Activated CD4-positive, alpha-beta T cell treated with anti-CD3 and anti-CD28 coated beads, Interleukin-2, amount 10 ng/mL, durations not matched to agents 7 days and 5 days (primary cell): ENCODE data around the gene AZU1. TPM values are rescaled to one million over a fixed set of nuclear protein-coding genes. Genes with fewer than 3 reads are reported as not detected.
"Not testable (repeated sequence)": the region's sequence is repeated elsewhere in the genome, so short reads cannot be mapped to it uniquely, and the experiment has no call there.

ENCODE experiments used
- CTCF ChIA-PET: fragments of 350-600 bp; sonication (Branson Sonifier 250); formaldehyde crosslinking; loops from one replicate; lab custom pipeline; 2021; ENCODE audit warnings: antibody characterized with exemption; lab: Charles Lee
- POLR2A ChIA-PET: fragments of 350-600 bp; sonication (Branson Sonifier 250); formaldehyde crosslinking; loops from one replicate; lab custom pipeline; 2021; ENCODE audit warnings: antibody characterized with exemption; lab: Charles Lee
- DNase-seq: peaks from one replicate; pipeline ENCODE4 v3.0.0-alpha.2; 2020
- H3K27ac Mint-ChIP-seq: one replicate; pipeline ENCODE4 v1.8.0; 2021; ENCODE audit warnings: mild to moderate bottlenecking, moderate library complexity, mixed read lengths
- H3K27me3 Mint-ChIP-seq: one replicate; pipeline ENCODE4 v1.8.0; 2021; ENCODE audit warnings: mixed read lengths
- H3K36me3 Mint-ChIP-seq: one replicate; pipeline ENCODE4 v1.8.0; 2021; ENCODE audit warnings: low read depth, mixed read lengths
- H3K4me1 Mint-ChIP-seq: one replicate; pipeline ENCODE4 v1.8.0; 2021; ENCODE audit warnings: mixed read lengths
- H3K4me3 Mint-ChIP-seq: one replicate; pipeline ENCODE4 v1.8.0; 2021; ENCODE audit warnings: mild to moderate bottlenecking, moderate library complexity, mixed read lengths
- H3K9me3 Mint-ChIP-seq: one replicate; pipeline ENCODE4 v1.8.0; 2021; ENCODE audit warnings: mixed read lengths
- total RNA-seq, 2 experiments: library from RNA; stranded (reverse); gene quantifications; one replicate each; pipeline ENCODE4 v1.2.3, GENCODE V29; 2021

Gene AZU1
- total RNA-seq, 2 experiments from 2014 or later = not detected

GRCh38 chr19:871446-872265 is 44.0 kb downstream of the AZU1 start:
- CTCF ChIA-PET = interaction anchor here (0.6 to 2.3 kb wide), 2 partner anchors 8 to 102 kb away, joined by 3 to 8 read pairs; no protein-coding TSS in a partner anchor
- no peak for DNase-seq
- H3K4me3 Mint-ChIP-seq = no peak overlapping the region
- H3K27ac Mint-ChIP-seq = peak overlapping the region; percentile 93
- H3K36me3 Mint-ChIP-seq = peaks cover 22% of the 10 kb centered on the region
- POLR2A ChIA-PET = no interaction called here
- no peaks in the 10 kb centered on the region for H3K9me3 Mint-ChIP-seq
- H3K4me1 Mint-ChIP-seq = peaks cover 13% of the 10 kb centered on the region
- no peaks in the 10 kb centered on the region for H3K27me3 Mint-ChIP-seq

DNA sequence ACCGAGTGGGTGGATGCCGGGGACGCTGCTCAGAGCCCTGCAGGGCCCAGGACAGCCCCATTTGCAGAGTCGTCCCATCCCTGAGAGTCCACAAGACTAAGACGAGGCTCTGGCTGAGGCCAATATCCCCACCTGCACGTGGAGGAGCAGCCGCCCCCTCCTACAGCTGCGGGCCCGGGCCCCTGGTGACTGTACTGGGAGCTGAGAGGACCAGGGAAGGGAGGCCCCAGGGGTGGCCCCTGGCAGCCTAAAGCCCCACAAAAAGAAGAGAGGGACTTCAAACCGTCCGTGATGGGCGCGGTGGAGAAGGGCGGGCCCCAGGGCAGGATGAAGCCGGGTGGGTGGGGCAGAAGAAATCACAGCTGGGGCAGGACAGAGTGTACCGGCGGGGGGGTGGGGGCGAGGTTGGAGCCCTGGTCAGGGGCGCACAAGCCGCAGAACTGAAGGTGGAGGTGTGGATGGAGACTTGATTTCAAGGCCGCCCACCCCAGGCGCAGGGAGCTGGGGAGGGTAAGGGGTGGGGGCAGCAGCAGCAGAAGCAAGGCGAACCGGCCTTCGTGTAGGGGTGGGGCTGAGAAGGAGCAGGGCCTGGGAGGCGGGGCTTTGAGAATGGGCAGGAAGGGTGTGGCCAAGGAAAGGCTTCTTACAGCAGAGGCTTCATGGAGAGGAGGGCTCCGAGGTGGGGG is 44.8 kb downstream of the AZU1 start:
- Mint-ChIP-seq H3K36me3 (peaks cover 22% of the 10 kb centered on the region), H3K27me3 (no peaks in the 10 kb centered on the region), H3K4me3 (peak overlapping the region; percentile 67), H3K27ac (peak overlapping the region; percentile 93), H3K9me3 (no peaks in the 10 kb centered on the region), H3K4me1 (peaks cover 14% of the 10 kb centered on the region)
- peak; percentile 93 for DNase-seq
- POLR2A ChIA-PET = interaction anchor here (0.5 kb wide), 1 partner anchor 525 kb away, joined by 3 read pairs; no protein-coding TSS in a partner anchor
- CTCF ChIA-PET = interaction anchor here (0.6 to 2.3 kb wide), 2 partner anchors 9 to 103 kb away, joined by 3 to 8 read pairs; no protein-coding TSS in a partner anchor

- H3K27ac Mint-ChIP-seq = peak overlapping the region; percentile 71
- H3K36me3 Mint-ChIP-seq = peaks cover 19% of the 10 kb centered on the region
- no peaks in the 10 kb centered on the region for H3K27me3 Mint-ChIP-seq
- H3K9me3 Mint-ChIP-seq = no peaks in the 10 kb centered on the region
- DNase-seq = peak; percentile 90
- ChIA-PET POLR2A (interaction anchor here (0.5 kb wide), 1 partner anchor 525 kb away, joined by 3 read pairs; no protein-coding TSS in a partner anchor), CTCF (interaction anchor here (2.3 to 2.4 kb wide), 2 partner anchors 10 to 111 kb away, joined by 8 read pairs; partner anchors contain the start of gene WDR18)
- H3K4me1 Mint-ChIP-seq = peaks cover 14% of the 10 kb centered on the region
- no peak overlapping the region for H3K4me3 Mint-ChIP-seq
Observed at GRCh38 chr19:873084-873483, 45.4 kb downstream of the AZU1 start.

GRCh38 chr19:873561-874041 is 46.0 kb downstream of the AZU1 start:
- ChIA-PET POLR2A (no interaction called here), CTCF (interaction anchor here (1.0 to 2.4 kb wide), 3 partner anchors 10 to 111 kb away, joined by 4 to 8 read pairs (median 7); partner anchors contain the start of gene WDR18)

GRCh38 chr19:875265-875879 is 47.7 kb downstream of the AZU1 start:
- POLR2A ChIA-PET = no interaction called here
- H3K9me3 Mint-ChIP-seq = no peaks in the 10 kb centered on the region
- H3K4me3 Mint-ChIP-seq = no peak overlapping the region
- no peak overlapping the region for H3K27ac Mint-ChIP-seq
- DNase-seq = no peak
- H3K27me3 Mint-ChIP-seq = no peaks in the 10 kb centered on the region
- H3K36me3 Mint-ChIP-seq = peaks cover 11% of the 10 kb centered on the region
- CTCF ChIA-PET = interaction anchor here (0.6 to 2.4 kb wide), 7 partner anchors 12 to 167 kb away, joined by 3 to 8 read pairs (median 3); partner anchors contain the start of genes MED16, PALM, RNU6-9 and WDR18
- H3K4me1 Mint-ChIP-seq = peaks cover 14% of the 10 kb centered on the region

More at GRCh38 chr19:873561-874041, 46.0 kb downstream of the AZU1 start:
- Mint-ChIP-seq H3K4me3 (no peak overlapping the region), H3K27me3 (no peaks in the 10 kb centered on the region), H3K36me3 (peaks cover 18% of the 10 kb centered on the region), H3K9me3 (no peaks in the 10 kb centered on the region), H3K27ac (no peak overlapping the region), H3K4me1 (peaks cover 14% of the 10 kb centered on the region)
- no peak for DNase-seq

DNA sequence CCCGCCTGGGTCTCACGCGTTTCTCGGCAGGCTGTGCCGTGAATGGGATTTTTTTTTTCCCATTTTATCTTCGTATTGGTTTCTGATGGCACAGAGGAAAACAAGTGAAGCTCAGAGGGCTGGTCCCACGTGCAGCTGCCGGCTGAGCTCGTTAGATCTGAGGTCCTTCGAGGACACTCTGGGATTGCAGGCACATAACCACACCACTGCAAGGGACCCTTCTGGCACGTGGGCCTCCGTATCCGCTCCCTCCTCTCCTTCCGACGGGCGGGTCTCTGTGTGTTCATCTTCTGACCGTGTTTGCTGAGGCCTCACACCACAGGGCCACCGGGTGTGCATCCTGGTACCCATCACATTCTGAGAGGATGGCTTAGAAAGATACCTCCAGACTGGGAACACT is 48.5 kb downstream of the AZU1 start:
- ChIA-PET POLR2A (no interaction called here), CTCF (interaction anchor here (1.3 kb wide), 1 partner anchor 33 kb away, joined by 4 read pairs; no protein-coding TSS in a partner anchor)
- H3K9me3 Mint-ChIP-seq = no peaks in the 10 kb centered on the region
- H3K4me1 Mint-ChIP-seq = peaks cover 14% of the 10 kb centered on the region
- H3K27me3 Mint-ChIP-seq = no peaks in the 10 kb centered on the region
- no peak for DNase-seq
- peaks cover 9% of the 10 kb centered on the region for H3K36me3 Mint-ChIP-seq
- H3K4me3 Mint-ChIP-seq = no peak overlapping the region
- no peak overlapping the region for H3K27ac Mint-ChIP-seq

GRCh38 chr19:876780-877314 is 49.2 kb downstream of the AZU1 start:
- H3K36me3 Mint-ChIP-seq = peaks cover 7% of the 10 kb centered on the region
- POLR2A ChIA-PET = no interaction called here
- no peak for DNase-seq
- CTCF ChIA-PET = no interaction called here
- no peak overlapping the region for H3K4me3 Mint-ChIP-seq
- H3K4me1 Mint-ChIP-seq = peaks cover 12% of the 10 kb centered on the region
- H3K9me3 Mint-ChIP-seq = no peaks in the 10 kb centered on the region
- H3K27ac Mint-ChIP-seq = no peak overlapping the region
- H3K27me3 Mint-ChIP-seq = no peaks in the 10 kb centered on the region

DNA sequence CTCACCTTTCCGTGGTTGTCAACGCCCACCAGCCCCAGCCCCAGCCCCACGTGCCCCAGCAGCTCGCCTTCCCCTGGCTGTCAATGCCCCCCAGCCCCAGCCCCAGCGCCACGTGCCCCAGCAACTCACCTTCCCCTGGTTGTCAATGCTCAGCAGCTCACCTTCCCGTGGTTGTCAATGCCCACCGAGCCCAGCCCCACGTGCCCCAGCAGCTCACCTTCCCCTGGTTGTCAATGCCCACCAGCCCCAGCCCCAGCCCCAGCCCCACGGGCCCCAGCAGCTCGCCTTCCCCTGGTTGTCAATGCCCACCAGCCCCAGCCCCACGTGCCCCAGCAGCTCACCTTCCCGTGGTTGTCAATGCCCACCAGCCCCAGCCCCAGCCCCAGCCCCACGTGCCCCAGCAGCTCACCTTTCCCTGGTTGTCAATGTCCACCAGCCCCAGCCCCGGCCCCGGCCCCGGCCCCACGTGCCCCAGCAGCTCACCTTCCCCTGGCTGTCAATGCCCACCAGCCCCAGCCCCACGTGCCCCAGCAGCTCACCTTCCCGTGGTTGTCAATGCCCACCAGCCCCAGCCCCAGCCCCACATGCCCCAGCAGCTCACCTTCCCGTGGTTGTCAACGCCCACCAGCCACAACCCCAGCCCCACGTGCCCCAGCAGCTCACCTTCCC is 50.5 kb downstream of the AZU1 start:
- POLR2A ChIA-PET, H3K4me3 Mint-ChIP-seq, H3K9me3 Mint-ChIP-seq, H3K27me3 Mint-ChIP-seq, H3K4me1 Mint-ChIP-seq, H3K36me3 Mint-ChIP-seq, DNase-seq: not testable (repeated sequence)
- peak overlapping the region; percentile 19 for H3K27ac Mint-ChIP-seq
- CTCF ChIA-PET = interaction anchor here (1.3 to 1.8 kb wide), 2 partner anchors 13 to 15 kb away, joined by 3 to 6 read pairs; no protein-coding TSS in a partner anchor

- H3K9me3 Mint-ChIP-seq, DNase-seq, H3K4me3 Mint-ChIP-seq, H3K36me3 Mint-ChIP-seq, H3K4me1 Mint-ChIP-seq, H3K27me3 Mint-ChIP-seq: not testable (repeated sequence)
- ChIA-PET POLR2A (interaction anchor here (0.6 kb wide), 1 partner anchor 118 kb away, joined by 3 read pairs; no protein-coding TSS in a partner anchor), CTCF (interaction anchor here (0.8 to 1.8 kb wide), 4 partner anchors 14 to 145 kb away, joined by 3 to 6 read pairs (median 3); no protein-coding TSS in a partner anchor)
- H3K27ac Mint-ChIP-seq = peak overlapping the region; percentile 47
Observed at GRCh38 chr19:878751-879561, 51.3 kb downstream of the AZU1 start.

GRCh38 chr19:879711-880438 is 52.2 kb downstream of the AZU1 start:
- CTCF ChIA-PET = interaction anchor here (0.8 to 1.4 kb wide), 3 partner anchors 17 to 146 kb away, joined by 3 to 4 read pairs (median 3); no protein-coding TSS in a partner anchor
- Mint-ChIP-seq H3K27ac (no peak overlapping the region), H3K27me3 (no peaks in the 10 kb centered on the region), H3K4me3 (no peak overlapping the region), H3K9me3 (no peaks in the 10 kb centered on the region), H3K4me1 (peaks cover 1% of the 10 kb centered on the region), H3K36me3 (peaks cover 7% of the 10 kb centered on the region)
- POLR2A ChIA-PET = interaction anchor here (0.6 kb wide), 1 partner anchor 117 kb away, joined by 3 read pairs; no protein-coding TSS in a partner anchor
- no peak for DNase-seq
